Suprapubic skin (tissue), 4 donors: ENCODE data around the gene DYNLRB2. TPM values are rescaled to one million over a fixed set of nuclear protein-coding genes. Genes with fewer than 3 reads are reported as not detected.

Experiments used
- DNase-seq, 2 donors: peaks; one replicate each; pipeline ENCODE4 v3.0.0-alpha.2; 2019; ENCODE audit warnings: low spot score in 2 of 2
- H3K27ac ChIP-seq: fragments of 200-600 bp; sonication (generic); one replicate; pipeline ENCODE4 v1.5.1; 2019
- H3K27me3 ChIP-seq: fragments of 200-600 bp; sonication (generic); one replicate; pipeline ENCODE4 v1.5.1; 2019
- H3K36me3 ChIP-seq: fragments of 200-600 bp; sonication (generic); one replicate; pipeline ENCODE4 v1.5.1; 2019
- H3K4me1 ChIP-seq: fragments of 200-600 bp; sonication (generic); one replicate; pipeline ENCODE4 v1.5.1; 2019
- H3K4me3 ChIP-seq: fragments of 200-600 bp; sonication (generic); one replicate; pipeline ENCODE4 v1.5.1; 2019; ENCODE audit warnings: mild to moderate bottlenecking
- H3K9me3 ChIP-seq: fragments of 200-600 bp; sonication (generic); one replicate; pipeline ENCODE4 v1.5.1; 2019
- EP300 ChIP-seq: sonication (generic); formaldehyde crosslinking; IDR thresholded peaks from one replicate; pipeline ENCODE4 v1.6.1; 2017; ENCODE audit warnings: antibody characterized with exemption
- POLR2A ChIP-seq, 2 donors: fragments of 450-650 bp; IDR thresholded peaks; one replicate each; pipeline ENCODE4 v1.6.1; 2017; ENCODE audit warnings: antibody characterized with exemption in 2 of 2, mild to moderate bottlenecking in 2 of 2, moderate library complexity in 2 of 2
- POLR2AphosphoS5 ChIP-seq, 3 donors: sonication (generic); formaldehyde crosslinking; IDR thresholded peaks; one replicate each; pipeline ENCODE4 v1.6.1; 2017; ENCODE audit warnings: antibody characterized with exemption in 3 of 3
- WGBS: methylation state at CpG from one replicate; pipeline ENCODE4 v1.1.5; 2018; 5-methylcytosine and 5-hydroxymethylcytosine counted together
- total RNA-seq, 4 donors: library from RNA; depleted of rRNA; stranded (reverse); fragments of >200 nt; gene quantifications; one replicate each; pipeline ENCODE4 v1.1.0, GENCODE V29; 2016
- TF ChIP-seq, protein P1 (sequence below), 2 donors: fragments of 200-600 bp in 1 of 2; fragments of 450-650 bp in 1 of 2; sonication (generic) in 1 of 2; IDR thresholded peaks; one replicate each; pipeline ENCODE4 v1.5.1; 2016 to 2019; ENCODE audit warnings: antibody characterized with exemption in 2 of 2, mild to moderate bottlenecking in 1 of 2, moderate library complexity in 1 of 2

The DYNLRB2 gene
- total RNA-seq, 4 donors from 2014 or later: 2.4 to 5.4 (median 3.8) TPM

DNA sequence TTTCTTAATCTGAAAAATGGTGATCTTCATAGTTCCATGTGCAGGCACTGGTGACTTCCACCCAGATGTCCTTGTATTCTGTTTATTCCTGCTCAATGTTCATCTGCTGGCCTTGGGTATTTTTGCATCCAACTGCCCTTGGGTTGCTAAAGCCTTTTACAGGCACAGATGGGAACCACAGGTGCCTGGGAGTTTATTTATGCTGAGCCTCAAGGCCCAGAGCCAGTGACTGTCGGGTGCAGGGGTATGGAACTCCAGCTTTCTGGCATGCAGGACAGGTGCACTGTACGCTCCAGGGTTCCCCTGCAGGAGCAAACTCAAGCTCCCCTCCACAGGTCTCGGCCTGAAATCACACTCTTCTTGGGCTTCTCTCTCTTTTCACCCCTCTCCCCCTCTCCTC is 22.3 kb downstream of the DYNLRB2 start:
- Histone ChIP-seq H3K4me3 (no peak overlapping the region), H3K27me3 (peaks cover 8% of the 10 kb centered on the region), H3K36me3 (no peaks in the 10 kb centered on the region), H3K4me1 (no peaks in the 10 kb centered on the region), H3K9me3 (no peaks in the 10 kb centered on the region), H3K27ac (no peak overlapping the region)
- TF ChIP-seq EP300 (no peak), POLR2AphosphoS5 (IDR thresholded peaks at IDR 0.05) (no peak), POLR2A (IDR thresholded peaks at IDR 0.05) (no peak)
- TF ChIP-seq, protein P1, sequence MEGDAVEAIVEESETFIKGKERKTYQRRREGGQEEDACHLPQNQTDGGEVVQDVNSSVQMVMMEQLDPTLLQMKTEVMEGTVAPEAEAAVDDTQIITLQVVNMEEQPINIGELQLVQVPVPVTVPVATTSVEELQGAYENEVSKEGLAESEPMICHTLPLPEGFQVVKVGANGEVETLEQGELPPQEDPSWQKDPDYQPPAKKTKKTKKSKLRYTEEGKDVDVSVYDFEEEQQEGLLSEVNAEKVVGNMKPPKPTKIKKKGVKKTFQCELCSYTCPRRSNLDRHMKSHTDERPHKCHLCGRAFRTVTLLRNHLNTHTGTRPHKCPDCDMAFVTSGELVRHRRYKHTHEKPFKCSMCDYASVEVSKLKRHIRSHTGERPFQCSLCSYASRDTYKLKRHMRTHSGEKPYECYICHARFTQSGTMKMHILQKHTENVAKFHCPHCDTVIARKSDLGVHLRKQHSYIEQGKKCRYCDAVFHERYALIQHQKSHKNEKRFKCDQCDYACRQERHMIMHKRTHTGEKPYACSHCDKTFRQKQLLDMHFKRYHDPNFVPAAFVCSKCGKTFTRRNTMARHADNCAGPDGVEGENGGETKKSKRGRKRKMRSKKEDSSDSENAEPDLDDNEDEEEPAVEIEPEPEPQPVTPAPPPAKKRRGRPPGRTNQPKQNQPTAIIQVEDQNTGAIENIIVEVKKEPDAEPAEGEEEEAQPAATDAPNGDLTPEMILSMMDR (IDR thresholded peaks at IDR 0.05): no peak
- DNase-seq: no peak
- 87% methylated on average over 3 of the region's 3 CpGs for WGBS

DNA sequence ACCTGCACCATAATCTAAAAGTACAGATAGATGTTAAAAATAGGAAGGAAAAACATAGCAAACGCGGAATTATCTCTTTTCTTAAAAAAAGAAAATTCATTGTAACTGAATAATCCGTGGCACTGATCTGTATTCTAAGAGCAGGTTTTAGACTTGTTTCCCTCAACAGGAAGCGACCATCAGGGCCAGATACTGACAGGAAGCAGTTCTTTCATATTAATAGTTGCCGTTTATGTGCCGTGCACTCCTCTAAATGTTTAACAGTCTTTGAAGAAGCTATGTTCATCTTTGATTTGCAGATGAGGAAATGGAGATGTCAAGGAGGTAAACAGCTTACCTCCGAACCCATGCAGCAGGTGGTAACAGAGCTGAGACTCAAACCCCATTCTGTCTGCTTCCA is 23.6 kb downstream of the DYNLRB2 start:
- WGBS: 58% methylated on average over 7 of the region's 7 CpGs
- Histone ChIP-seq H3K27me3 (peaks cover 8% of the 10 kb centered on the region), H3K4me3 (no peak overlapping the region), H3K9me3 (no peaks in the 10 kb centered on the region), H3K36me3 (no peaks in the 10 kb centered on the region), H3K4me1 (no peaks in the 10 kb centered on the region), H3K27ac (no peak overlapping the region)
- DNase-seq: no peak
- TF ChIP-seq POLR2A (IDR thresholded peaks at IDR 0.05) (no peak), EP300 (no peak), POLR2AphosphoS5 (IDR thresholded peaks at IDR 0.05) (no peak)
- TF ChIP-seq, protein P1 (IDR thresholded peaks at IDR 0.05): no peak

DNA sequence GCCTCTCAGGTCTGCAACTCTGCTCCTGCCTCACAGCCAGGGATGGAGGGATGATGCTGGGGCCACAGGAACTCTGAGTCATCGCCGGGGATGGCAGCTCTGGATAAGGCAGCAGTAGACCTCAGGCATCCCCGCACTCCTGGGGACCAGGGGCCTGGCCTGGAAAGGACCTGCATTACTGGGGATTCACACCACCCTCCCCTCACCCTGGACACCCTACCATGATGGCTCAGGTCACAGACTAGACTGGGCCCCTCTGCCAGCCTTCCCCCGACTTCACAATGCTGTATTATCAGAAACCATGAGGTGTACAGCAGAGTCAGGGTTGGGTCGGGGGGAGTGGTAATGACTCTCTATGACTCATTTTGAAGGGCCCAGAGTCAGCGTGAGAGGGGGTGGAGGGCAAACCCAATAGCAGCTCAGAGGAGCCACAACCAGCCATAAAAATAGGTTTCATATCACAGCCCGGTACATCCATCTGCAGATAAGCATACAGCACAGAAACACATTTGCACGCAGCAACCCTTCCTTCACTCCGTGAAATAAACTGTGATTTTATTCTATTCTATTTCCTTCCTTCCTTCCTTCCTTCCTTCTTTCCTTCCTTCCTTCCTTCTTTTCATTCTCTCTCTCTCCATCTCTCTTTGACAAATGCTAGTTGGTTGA is 28.8 kb downstream of the DYNLRB2 start:
- WGBS: 64% methylated on average over 8 of the region's 9 CpGs
- H3K9me3 ChIP-seq: no peaks in the 10 kb centered on the region
- no peak for DNase-seq
- no peaks in the 10 kb centered on the region for H3K27me3 ChIP-seq
- H3K4me3 ChIP-seq: no peak overlapping the region
- peaks cover 5% of the 10 kb centered on the region for H3K4me1 ChIP-seq
- TF ChIP-seq, protein P1 (IDR thresholded peaks at IDR 0.05): no peak
- no peak for TF ChIP-seq POLR2A (IDR thresholded peaks at IDR 0.05)
- TF ChIP-seq EP300: no peak
- no peak for TF ChIP-seq POLR2AphosphoS5 (IDR thresholded peaks at IDR 0.05)
- no peak overlapping the region for H3K27ac ChIP-seq
- H3K36me3 ChIP-seq: no peaks in the 10 kb centered on the region

DNA sequence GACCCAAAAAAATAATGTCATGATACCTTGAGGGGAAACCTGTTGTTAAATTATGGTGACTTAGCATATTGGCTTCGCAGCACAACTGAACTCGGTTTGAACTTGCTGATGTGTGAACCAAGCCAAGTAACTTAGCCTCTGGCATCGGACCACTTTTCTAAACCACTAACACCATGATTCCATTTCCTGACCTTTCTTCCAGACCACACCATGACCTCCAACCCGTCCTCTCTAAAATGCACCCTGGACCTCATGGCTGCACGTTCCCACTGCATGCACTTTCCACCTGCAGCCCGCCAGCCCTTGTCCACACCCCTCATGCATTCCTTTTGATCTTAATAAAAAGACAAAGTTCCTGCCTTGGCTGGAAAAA is 29.3 kb downstream of the DYNLRB2 start:
- Histone ChIP-seq H3K36me3 (no peaks in the 10 kb centered on the region), H3K4me1 (peaks cover 5% of the 10 kb centered on the region), H3K4me3 (no peak overlapping the region), H3K9me3 (no peaks in the 10 kb centered on the region), H3K27ac (no peak overlapping the region), H3K27me3 (no peaks in the 10 kb centered on the region)
- TF ChIP-seq, protein P1 (IDR thresholded peaks at IDR 0.05): no peak
- TF ChIP-seq POLR2A (IDR thresholded peaks at IDR 0.05) (no peak), EP300 (no peak), POLR2AphosphoS5 (IDR thresholded peaks at IDR 0.05) (no peak)
- no peak for DNase-seq
- 27% methylated on average over 6 of the region's 6 CpGs for WGBS

DNA sequence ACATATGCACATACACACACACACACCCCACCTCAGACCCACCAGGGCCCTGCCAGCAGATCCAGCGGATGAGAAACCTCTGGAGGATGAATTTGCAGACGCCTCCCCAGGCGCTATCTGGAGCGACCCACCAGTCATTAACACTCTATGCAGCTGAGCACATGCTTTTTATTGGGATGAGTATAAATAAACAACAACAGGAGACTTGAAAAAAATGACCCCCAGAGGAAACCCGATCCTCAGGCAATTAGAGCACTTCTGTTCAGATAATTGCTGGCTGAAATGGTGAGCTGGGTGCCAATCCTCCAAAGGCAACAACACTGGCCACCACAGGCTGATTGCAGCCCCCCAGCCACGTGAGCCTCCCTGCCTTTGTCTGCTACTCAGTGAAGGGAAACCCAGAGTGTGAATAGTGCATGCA is 32.9 kb downstream of the DYNLRB2 start:
- Histone ChIP-seq H3K27ac (no peak overlapping the region), H3K9me3 (no peaks in the 10 kb centered on the region), H3K27me3 (no peaks in the 10 kb centered on the region), H3K36me3 (no peaks in the 10 kb centered on the region), H3K4me1 (peaks cover 5% of the 10 kb centered on the region), H3K4me3 (no peak overlapping the region)
- TF ChIP-seq, protein P1 (IDR thresholded peaks at IDR 0.05): no peak
- TF ChIP-seq EP300 (no peak), POLR2AphosphoS5 (IDR thresholded peaks at IDR 0.05) (no peak), POLR2A (IDR thresholded peaks at IDR 0.05) (no peak)
- no peak for DNase-seq
- 49% methylated on average over 6 of the region's 6 CpGs for WGBS
